Measurements from ENCODE around the gene SPIN2A.

GRCh38 chrX:57132046-57132445 lies 5.2 kb downstream of the SPIN2A start:
- TF ChIP-seq, protein P1, sequence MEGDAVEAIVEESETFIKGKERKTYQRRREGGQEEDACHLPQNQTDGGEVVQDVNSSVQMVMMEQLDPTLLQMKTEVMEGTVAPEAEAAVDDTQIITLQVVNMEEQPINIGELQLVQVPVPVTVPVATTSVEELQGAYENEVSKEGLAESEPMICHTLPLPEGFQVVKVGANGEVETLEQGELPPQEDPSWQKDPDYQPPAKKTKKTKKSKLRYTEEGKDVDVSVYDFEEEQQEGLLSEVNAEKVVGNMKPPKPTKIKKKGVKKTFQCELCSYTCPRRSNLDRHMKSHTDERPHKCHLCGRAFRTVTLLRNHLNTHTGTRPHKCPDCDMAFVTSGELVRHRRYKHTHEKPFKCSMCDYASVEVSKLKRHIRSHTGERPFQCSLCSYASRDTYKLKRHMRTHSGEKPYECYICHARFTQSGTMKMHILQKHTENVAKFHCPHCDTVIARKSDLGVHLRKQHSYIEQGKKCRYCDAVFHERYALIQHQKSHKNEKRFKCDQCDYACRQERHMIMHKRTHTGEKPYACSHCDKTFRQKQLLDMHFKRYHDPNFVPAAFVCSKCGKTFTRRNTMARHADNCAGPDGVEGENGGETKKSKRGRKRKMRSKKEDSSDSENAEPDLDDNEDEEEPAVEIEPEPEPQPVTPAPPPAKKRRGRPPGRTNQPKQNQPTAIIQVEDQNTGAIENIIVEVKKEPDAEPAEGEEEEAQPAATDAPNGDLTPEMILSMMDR (conservative IDR thresholded peaks at IDR 0.05 in 1 of 2, IDR thresholded peaks at IDR 0.05 in 1 of 2; ENCODE audit: low read depth in 1 of 2, low read length in 2 of 2) = no peak
- no peak for TF ChIP-seq EZH2 (IDR thresholded peaks at IDR 0.05; ENCODE audit: low read length, missing control alignments)

Data from fibroblast of lung (primary cell).